ENCODE results near the gene GJB1.

The GJB1 gene

GRCh38 chrX:71225009-71225408 is 2.0 kb downstream of the GJB1 start:
- no peak overlapping the region for H3K27ac ChIP-seq
- no peaks in the 10 kb centered on the region for H3K4me1 ChIP-seq
- no peaks in the 10 kb centered on the region for H3K9me3 ChIP-seq
- no peaks in the 10 kb centered on the region for H3K36me3 ChIP-seq
- intact Hi-C loops (cut with DNase I; ENCODE audit: low total_unique reads) = no loop called here
- no peak for DNase-seq
- H3K4me3 ChIP-seq = no peak overlapping the region
- no peak for TF ChIP-seq CTCF (IDR thresholded peaks at IDR 0.05)
- H3K27me3 ChIP-seq = peaks cover 0 to 2% of the 10 kb centered on the region in 2 donors

- no peak overlapping the region for H3K27ac ChIP-seq
- TF ChIP-seq CTCF (IDR thresholded peaks at IDR 0.05) = no peak
- intact Hi-C loops (cut with DNase I; ENCODE audit: low total_unique reads) = no loop called here
- peaks cover 0 to 2% of the 10 kb centered on the region in 2 donors for H3K27me3 ChIP-seq
- no peak for DNase-seq
- H3K4me1 ChIP-seq = no peaks in the 10 kb centered on the region
- no peak overlapping the region for H3K4me3 ChIP-seq
- H3K9me3 ChIP-seq = no peaks in the 10 kb centered on the region
- no peaks in the 10 kb centered on the region for H3K36me3 ChIP-seq
These were observed 2.7 kb downstream of the GJB1 start for GRCh38 chrX:71225676-71226075.

GRCh38 chrX:71227370-71228062 is 4.5 kb downstream of the GJB1 start:
- TF ChIP-seq CTCF (IDR thresholded peaks at IDR 0.05) = no peak
- H3K4me1 ChIP-seq = no peaks in the 10 kb centered on the region
- H3K27ac ChIP-seq = no peak overlapping the region
- H3K27me3 ChIP-seq = peaks cover 0 to 2% of the 10 kb centered on the region in 2 donors
- intact Hi-C loops (cut with DNase I; ENCODE audit: low total_unique reads) = no loop called here
- H3K9me3 ChIP-seq = no peaks in the 10 kb centered on the region
- H3K4me3 ChIP-seq = no peak overlapping the region
- no peak for DNase-seq
- H3K36me3 ChIP-seq = no peaks in the 10 kb centered on the region

- no peak overlapping the region for H3K27ac ChIP-seq
- no peak for DNase-seq
- intact Hi-C loops (cut with DNase I; ENCODE audit: low total_unique reads) = no loop called here
These were observed 5.1 kb downstream of the GJB1 start for GRCh38 chrX:71228063-71228642.

GRCh38 chrX:71235482-71235881 is 12.5 kb downstream of the GJB1 start:
- intact Hi-C loops (cut with DNase I; ENCODE audit: low total_unique reads) = no loop called here
- TF ChIP-seq CTCF (IDR thresholded peaks at IDR 0.05) = no peak
- no peaks in the 10 kb centered on the region for H3K27me3 ChIP-seq
- no peaks in the 10 kb centered on the region for H3K9me3 ChIP-seq
- no peaks in the 10 kb centered on the region for H3K4me1 ChIP-seq
- H3K4me3 ChIP-seq = no peak overlapping the region
- H3K36me3 ChIP-seq = peaks cover 0 to 8% (median 0%) of the 10 kb centered on the region in 3 donors
- no peak overlapping the region for H3K27ac ChIP-seq
- no peak for DNase-seq

More at GRCh38 chrX:71228063-71228642, 5.1 kb downstream of the GJB1 start:
- no peaks in the 10 kb centered on the region for H3K27me3 ChIP-seq
- no peaks in the 10 kb centered on the region for H3K4me1 ChIP-seq
- no peaks in the 10 kb centered on the region for H3K36me3 ChIP-seq
- H3K4me3 ChIP-seq = no peak overlapping the region
- H3K9me3 ChIP-seq = no peaks in the 10 kb centered on the region
- TF ChIP-seq CTCF (IDR thresholded peaks at IDR 0.05) = no peak

All from tibial artery (tissue), 4 donors.